NCI-H2081 treated with DMSO at 0.1 percent for 48 hours (cell line): Measurements from ENCODE around the gene SLC8A3.

Experiments used
- DNase-seq: peaks from one replicate; lab custom pipeline; 2025; lab: John Stamatoyannopoulos, UW

SLC8A3 gene

DNA sequence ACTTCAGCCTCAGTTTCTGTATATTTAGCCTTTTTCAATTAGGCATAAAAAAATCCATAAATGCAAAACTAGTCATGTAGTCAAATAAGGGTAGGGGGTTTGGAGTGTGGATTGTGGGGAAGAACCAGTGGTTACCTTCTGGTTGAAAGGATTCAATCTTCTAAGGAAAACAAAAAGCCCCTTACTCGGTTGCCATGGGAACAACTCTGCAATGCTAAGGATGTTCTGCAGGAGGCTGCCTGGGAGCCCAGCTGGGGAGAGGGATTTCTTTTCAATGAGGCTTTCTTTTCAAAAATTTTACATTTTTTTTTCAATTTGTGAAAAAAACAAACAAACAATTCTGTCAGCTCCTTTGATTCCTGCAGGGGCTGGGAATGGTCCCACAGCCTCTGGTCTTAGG, 67.2 kb downstream of the SLC8A3 start:
- no peak for DNase-seq

DNA sequence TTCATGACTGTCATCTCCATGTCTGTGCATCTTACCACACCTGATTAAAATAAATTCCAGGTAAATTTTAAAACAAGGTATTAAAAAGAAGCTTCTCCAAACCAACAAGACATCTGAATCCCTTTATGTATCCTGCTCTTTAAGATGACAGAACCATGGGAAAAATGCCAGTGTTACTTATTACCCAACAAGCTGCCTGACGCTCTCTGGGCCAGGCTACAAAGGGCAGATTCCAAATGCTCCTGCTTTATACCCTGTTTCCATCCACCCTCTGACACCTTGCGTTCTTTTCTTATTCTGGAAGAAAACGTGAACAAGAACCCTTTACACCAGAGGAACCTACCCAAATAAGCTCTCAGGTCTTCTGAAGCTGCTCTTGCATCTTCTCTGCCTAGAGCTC, 70.7 kb downstream of the SLC8A3 start:
- no peak for DNase-seq

DNA sequence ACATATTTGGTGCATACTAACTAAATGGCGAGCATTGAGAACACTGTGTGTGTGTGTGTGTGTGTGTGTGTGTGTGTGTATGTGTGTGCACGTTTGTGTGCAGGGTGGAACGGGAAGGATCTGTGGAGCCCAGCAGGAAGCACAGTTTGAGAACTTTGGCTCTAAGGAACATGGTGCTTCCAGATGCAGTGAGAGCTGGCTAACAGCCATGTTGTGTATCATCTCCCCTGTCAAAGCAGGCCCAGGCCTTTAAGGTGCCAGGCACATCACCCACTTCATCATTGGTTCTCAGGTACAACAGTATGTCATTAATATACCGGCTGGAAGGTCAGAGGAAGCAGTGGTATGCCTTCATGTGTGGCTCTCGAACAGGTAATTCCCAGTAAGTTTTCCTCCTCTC, 72.5 kb downstream of the SLC8A3 start:
- DNase-seq = no peak

DNA sequence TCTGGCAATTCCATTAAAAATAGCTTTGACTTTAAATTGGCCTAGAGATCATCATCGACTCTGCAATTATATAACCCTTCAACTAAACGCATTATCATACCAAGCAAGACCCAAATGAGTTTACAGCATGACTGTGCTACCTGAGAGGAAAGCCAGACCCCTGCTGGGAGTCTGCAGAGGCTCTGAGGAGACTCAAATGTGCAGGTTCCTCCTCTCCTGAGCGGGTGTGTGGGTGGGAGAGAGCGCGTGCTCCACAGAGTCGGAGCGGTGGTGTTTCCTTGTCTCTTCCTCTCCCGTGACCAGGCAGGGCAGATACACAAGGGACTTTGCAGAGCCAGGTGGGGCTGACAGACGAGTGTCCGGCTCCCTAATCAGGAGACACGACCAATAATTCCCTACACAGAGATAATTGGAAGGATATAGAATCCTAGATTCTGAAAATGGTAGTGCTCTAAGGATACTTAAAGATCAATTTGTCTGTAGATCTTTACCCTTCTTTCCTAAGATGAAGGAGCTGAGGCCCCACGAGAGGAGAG, 74.1 kb downstream of the SLC8A3 start:
- no peak for DNase-seq

DNA sequence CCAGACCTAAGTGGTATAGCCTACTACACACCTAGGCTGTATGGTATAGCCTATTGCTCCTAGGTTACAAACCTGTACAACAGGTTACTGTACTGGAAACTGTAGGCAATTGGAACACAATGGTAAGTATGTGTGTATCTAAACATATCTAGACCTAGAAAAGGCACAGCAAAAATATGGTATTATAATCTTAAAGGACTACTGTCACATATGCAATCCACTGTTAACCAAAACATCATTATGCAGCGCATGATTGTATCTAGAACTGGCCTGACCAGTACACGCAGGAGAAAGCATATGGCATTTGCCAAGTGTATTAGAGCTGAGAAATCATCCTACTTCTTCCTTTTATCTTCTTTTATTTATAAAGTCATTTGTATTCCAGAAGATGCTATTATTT, 75.5 kb downstream of the SLC8A3 start:
- DNase-seq = no peak

DNA sequence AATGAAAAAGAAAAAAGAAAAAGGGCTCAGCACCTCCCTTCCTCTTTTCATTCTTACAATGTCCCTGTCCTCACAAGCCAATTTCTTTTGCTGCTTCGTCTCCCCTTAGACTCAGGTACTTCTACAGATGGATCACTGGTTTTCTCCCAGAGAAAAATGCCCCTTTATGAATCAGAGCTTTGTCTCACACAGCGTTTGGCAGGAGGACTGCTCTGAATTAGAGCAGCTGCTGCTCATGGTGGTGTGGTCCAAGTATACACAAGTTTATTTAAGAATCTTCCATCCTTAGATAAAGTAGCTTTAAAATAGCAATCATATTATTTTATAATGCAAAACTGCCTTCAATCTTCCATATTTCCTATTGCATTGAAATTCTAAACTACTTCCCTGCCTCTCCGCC, 80.3 kb downstream of the SLC8A3 start:
- no peak for DNase-seq

DNA sequence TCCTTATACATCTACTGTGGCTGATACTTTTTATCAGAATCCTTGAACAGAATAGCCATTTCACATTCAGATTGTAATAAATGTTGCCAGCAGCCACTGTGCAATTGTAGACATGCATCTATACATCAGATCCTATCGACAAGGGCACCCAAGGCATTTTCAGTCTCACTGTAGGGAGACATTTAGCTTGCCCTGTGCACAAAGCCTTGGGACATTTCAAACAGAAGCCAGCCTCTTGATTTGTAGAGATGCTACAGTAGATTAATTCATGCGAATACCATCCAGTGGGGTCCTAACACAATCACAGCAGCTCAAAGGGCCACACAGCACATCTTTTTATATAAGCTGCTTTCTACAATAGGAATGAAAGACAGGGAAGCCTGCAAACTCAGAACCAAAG, 81.4 kb downstream of the SLC8A3 start:
- no peak for DNase-seq

DNA sequence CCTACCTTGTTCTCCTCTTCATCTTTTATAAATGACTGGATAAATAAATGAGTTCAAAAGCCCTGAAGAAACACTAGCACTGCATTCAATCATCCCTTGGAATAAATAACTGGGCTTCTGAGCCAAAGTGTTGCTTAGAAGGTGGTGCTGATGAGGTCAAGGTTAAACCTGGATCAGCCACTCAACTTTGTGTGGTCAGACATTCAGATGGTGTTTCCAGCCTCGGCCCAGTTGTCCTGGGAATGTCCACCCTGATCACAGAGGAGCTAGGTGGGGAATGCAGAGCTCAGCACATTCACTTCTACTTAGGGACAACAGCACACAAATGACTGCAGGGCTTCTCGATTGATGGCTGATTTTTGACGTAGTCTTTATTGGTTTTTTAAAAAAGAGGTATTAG, 88.7 kb downstream of the SLC8A3 start:
- DNase-seq = no peak

DNA sequence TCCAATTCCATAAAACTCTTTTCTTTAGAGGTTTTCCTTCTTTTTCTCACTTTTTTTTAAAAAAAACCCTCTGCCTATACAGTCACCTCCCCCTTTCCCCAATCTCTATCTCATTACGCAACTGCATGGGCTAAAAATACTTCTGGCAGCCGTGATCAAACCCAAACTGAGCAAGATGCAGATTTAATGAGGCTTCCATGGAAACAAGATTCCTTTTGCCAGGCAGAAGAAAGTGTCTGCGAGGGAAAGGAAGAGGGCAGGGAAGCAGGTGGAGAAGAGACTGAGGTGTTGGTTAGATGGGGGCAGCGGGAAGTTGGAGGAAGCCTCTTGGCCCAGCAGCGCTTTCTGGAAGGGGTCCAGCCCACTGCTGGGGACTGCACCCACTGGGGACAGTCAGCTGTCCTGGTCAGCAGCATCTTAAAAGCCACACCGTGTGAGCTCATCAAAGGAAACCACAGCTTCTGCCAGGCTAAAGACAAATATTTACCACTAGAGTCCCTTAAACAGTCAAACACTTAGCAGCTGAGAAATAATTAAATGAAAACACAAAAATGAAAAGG, 90.4 kb downstream of the SLC8A3 start:
- DNase-seq = no peak

DNA sequence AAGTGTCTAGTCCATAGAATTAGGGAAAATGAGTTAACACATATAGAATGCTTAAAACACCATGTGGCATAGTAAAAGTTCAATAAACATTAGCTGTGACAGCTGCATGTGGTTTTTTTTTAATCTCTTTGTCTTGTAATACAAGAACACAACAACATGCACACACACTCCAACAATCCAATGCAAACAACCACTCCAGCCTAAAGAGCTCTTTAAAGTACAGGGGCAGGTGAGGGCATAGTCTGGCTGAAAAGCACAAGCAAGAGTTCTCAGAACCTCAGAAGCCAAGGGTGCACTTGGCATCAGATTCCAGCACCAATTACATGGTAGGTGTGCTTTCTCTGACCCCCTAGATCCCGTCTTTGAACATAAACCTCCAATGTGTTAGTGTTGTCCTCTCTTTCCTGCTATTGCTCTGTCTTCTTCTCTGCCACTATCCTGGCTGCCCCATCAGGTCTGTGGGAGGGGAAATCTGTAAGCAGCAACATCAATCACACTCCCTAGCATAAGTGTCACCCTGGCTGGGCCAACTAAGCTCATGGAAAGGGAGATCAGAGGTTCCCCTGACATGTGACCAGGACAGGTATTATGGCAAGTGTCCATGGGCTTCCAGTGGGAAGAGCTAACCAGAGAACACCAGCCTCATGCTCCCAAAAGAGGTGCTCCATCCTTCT, 91.0 kb downstream of the SLC8A3 start:
- DNase-seq = no peak

DNA sequence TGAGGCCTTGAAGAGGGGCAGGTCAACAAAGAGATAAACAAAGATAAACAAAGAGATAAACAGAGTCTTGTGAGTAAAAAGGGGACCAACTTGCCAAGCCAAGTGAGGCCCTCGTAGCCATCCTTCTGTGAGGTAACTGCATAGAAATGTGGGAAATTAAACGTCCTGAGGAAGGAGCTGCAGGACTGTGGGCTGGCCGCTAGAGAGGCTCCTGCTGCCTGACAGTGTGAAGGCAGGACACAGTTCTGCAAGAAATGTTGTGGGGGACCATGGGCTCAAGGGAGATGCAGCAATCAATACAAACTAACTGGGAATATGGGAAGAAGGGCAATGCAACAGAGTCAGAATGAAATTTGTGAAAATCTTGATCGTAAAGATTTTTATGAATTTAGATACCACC, 91.9 kb downstream of the SLC8A3 start:
- DNase-seq = no peak

DNA sequence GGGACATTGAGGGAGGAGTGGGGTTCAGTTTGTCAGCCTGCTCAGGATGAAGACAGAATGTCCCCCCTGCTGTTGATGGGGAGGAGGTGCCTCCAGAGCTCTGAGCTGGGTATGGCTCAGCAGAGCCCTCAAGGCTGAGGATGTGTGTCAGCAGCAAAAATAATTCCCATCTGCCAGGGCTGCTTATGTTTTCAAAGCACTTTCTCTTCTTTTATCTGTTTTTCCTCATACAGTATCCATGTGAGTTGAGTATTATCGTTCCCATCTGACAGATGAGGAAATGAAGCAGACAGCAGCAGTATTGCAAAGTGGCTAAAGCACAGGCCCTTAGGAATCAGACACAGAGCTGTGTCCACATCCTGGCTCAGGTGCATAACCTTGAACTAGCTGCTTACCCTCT, 94.1 kb downstream of the SLC8A3 start:
- no peak for DNase-seq

DNA sequence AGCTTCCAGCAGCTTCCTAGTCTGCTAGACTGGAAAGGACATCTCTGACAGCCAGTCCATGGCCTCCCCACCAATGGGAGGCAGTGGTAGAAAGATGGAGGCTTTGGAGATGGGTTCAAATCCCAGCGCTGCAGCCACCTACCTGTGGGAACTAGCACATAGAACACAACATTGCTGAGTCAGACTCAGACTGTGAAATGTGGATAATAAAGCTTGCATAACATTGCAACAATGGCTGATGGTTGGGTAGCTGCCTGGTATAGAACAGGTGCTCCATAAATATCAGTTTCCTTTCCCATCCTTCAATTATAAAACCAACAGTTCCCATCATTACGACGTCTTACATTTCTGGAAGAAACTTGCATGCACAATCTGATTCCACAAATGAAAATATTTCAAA, 94.6 kb downstream of the SLC8A3 start:
- no peak for DNase-seq

DNA sequence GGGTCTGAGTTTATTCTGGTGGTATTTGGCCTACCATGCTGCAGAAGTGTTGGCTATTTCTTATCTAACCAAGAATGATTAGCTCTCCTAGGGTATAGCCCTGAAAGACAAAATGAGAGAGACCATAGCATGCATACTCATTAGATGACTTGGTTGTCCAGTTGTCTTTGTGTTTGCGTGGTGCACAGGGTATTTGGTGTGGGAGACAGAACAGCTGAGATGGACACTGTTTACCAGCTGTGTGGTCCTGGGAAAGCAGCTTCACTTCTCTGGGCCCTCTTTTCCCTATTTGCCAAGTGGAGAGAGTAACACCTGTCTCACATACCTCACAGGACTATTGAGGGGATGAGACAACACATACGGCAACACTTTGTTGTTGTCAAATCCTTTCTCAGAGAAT, 95.6 kb downstream of the SLC8A3 start:
- DNase-seq = no peak

DNA sequence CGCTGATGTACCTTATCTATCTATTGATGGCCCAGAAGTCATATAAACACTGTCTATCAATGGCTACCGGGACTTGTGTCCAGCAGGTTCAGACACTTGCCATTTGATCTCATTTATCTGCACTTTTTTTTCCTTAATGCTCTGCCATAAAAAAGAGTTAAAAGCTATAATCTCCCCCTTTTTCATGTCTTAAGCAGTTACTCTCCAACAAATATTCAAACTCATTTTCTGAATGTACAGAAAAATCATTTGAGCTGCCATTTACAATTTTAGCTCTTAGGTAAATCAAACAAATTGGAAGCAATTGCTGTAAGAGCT, 101.4 kb downstream of the SLC8A3 start:
- DNase-seq = no peak

DNA sequence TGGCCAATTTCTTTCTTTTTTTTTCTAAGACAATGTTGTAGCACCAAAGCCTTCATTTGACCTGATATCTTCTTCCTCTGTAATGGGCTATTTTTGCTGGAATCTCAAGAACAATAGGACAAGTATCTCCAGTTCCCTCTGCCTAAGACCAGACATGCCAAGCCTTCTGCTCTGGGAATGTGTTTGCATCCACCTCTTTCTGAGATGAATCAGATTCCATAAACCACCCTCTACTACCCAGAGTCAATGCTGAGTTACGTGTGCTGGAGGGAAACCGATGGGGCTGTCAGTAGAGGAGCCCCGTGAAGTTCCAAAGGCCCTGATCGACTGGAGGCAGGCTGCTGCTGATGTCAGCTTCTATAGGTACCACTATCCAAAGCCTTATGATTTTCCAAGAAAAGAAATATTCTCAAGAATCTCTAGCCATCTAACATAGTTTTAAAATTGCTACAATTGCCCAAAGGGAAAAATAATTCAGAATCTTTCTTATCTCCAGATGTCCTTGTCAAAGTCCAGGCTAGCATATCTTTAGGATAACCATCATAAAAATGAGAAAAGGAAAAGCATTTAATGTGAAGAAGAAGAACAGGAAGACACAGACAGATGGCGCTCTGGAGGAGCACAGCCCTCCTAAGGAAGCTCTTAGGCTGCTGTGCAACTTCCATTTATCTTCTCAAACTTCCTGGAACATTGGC, 101.9 kb downstream of the SLC8A3 start:
- DNase-seq = no peak

DNA sequence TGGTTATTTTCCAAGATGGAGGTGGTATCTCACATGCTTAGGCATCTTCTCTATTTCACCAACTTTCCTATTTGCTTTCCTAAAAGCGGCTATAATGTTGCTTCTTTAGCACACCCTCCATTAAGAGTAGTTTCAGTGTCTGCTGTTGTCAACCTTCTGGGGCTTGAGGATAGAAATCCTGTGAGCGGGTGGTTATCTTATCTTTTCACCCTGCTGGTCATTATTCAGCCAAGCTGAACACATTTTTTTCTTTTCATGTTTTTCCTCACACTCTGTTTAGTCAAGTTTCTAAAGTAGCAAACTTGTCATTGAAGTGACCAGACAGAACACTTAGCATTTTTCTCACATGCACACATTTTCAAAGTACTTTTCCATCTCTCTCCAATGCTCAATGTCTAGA, 104.5 kb downstream of the SLC8A3 start:
- DNase-seq = no peak

DNA sequence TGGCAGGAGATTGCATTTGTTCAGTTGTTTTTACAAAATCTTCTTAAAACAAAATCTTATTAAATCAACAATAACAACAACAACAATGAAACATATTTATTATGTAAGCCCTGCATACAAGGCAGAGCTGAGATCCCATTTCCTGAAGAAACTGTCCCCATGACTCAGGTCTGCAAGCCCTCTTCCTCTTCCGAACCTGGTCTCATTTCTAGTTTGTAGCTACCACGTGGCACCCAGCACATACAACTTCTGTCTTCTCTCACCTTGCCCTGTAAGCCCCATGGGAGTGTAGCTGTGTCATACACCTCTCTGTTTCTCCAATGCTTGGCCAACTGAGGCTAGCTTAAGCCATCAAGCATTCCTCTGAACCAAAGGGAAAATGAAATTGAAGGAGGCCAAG, 106.4 kb downstream of the SLC8A3 start:
- DNase-seq = no peak

DNA sequence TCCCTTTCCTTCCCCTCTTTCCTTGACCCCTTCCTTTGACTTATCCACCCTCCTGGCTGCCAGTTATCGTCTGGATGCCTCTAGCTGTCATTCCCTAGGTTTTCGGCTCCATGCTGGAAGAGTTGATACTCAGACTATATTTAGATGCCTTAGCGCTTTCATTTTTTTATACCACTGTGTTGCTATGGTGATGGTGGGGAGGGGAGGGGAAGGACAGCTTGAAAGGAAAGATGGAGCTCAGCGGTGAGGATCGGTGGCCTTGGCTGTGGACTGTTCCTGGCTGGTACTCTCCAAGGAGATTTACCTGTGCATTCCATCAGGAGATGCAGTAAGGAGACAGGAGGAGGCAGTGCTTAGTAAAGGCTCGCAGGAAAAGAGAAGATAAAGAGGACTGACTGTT, 108.7 kb downstream of the SLC8A3 start:
- DNase-seq = no peak

DNA sequence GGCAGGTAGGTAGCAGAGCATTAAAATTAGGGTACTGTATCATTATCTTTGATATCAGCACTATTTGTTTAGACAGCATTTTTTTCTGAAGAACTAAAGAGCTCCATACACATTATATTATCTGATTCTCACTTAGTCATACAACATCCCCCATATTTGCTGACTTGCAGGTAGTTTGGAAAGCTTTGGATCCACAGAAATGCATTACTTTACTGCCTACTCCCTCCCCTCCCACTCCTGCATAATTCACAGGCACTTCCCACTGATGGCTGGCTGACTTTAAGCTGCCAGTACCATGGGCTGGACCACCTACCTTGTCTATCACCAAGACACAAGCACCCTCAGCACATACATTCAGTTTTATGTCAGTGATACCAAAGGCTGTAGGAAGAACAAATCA, 110.4 kb downstream of the SLC8A3 start:
- DNase-seq = no peak

DNA sequence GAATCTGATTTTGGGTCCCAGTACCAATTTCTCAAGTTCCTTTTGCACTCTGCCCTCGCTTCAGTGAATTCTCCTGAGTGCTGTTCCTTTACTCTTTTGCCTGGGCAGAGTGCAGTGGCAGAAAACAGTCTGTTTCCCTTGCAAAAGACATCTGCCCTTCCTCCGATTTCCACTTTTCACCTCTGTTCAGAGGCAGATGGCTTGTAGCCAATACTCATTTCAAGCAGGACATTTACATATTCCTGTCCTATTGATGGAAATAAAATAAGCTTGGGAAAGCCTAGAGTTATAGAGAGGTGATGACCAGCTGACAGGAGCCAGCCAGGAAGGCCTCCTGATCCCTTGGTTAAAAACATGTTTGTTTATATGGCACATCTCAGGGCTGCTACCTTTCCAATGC, 111.0 kb downstream of the SLC8A3 start:
- DNase-seq = no peak

DNA sequence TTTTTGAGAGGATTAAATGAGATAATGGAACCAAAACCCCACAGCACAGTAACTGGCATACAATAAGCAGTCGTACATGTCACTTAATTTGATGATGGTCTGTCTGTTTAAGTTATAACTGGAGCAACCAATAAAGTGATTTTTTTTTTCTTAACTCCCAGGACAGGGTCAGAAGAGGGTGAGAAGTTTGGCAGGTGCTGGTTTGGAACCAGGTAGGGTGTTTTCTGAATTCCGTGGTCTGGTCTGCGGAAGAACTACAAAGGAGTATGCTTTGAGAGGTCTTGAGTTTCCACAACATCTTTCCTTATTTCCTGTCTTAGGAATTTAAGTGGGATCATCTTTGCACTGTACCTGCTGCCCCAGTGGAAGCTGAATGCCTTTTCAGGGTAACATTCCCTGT, 111.7 kb downstream of the SLC8A3 start:
- DNase-seq = no peak

DNA sequence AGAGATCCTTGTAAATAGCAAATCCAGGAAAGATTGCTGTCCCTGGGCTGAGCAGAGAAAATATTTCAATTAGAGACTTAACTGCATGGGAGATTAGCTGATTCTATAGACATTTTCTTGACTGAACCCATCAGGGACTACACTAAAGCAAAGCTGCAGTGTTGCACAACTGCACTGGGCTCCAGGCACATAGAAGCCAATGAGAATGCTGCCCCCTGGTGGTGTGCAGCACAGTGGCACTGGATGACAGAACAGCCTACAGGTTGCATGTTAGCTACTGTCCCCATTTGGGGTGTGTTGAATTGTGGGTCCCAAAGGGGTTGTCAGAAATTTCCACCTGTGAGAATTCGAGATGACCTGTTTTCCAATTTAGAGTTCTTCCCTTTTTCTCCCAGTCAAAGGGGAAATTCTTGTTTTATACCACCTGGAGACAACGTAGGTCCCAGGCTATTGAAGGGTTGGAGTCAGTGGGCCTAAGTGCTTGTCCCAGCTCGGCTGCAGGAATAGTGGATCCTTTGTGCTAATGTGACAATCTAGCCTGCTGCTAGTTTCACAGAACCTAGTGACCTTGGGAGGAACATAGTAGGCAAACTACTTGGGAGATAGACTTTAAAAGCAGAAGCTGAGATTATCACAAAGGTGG, 114.7 kb downstream of the SLC8A3 start:
- no peak for DNase-seq
